COLO829 (cell line): ENCODE results near the gene TIA1.
"Not testable (repeated sequence)": the region's sequence is repeated elsewhere in the genome, so short reads cannot be mapped to it uniquely, and the experiment has no call there.

Source experiments
- DNase-seq: peaks from one replicate; pipeline ENCODE4 v3.0.0; 2012; ENCODE audit warnings: low spot score

TIA1 gene

DNA sequence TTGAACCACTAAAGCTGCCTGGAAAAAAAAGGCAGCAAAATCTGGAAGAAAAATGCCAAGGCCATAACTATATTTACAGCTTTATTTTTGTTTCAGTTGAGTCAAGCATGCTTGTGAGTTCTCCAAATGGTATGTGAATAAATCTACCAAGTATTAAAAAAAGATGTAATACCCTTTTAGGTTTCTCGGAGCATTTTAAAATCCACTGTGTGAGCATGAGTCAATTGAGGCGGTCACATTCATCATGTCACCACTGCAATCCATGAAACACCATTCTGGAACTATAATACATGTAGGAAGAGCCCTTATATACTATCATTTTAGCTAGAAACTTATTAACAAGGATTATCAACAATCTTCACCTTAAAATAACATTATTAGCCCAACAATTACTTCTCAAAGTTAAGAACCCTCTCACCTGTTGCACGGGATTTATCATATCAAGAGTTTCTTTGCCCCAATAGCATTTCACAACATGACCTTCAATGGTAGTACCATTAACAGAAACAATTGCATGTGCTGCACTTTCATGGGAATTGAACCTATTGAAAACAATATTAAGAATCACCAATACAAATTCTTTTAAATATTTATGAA, 33.4 kb downstream of the TIA1 start:
- no peak for DNase-seq

DNA sequence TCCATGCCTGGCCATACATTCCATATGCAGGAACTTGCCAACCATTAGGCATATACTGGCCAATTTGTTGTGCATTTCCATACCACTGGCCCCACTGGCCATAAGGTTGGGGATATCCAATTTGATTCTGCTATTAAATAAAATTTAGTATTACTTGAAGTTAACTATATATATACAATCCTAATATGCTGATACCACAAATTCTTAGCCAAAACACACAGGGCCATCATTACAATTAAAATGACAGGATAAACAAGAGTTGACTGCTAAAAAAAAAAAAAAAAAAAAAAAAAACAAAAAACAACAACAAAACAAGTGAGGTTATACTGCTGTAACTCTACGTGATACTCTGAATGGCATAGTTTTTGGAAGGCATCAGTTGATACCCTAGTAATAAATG, 34.1 kb downstream of the TIA1 start:
- no peak for DNase-seq

DNA sequence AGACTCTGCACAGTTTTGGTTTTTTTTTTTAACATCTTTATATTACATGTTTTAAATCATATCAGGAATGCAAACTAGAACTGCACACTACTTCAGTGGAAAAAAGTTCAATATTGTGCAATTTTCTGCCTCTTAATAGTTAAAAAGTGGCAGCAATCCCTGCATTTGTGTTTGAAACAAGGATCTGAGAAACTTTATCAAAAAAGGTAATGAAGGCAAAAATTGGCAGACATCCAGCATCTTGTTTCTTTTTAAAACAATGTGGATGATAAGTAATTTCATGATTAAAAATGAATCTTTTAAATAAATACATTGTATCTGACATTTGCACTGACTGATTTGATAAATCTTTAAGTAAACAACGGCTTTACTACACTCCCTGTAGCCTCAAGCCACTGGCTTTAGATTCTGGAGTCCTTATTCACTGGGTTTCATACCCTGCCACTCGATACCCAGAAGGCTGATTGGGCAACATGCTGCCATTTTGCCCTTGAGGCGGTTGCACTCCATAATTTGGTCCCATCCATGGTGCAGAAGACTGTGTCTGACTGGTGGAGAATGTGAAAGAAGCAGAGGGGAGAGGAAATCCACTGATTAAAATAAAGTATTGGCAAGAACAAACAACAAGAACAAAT, 36.0 kb downstream of the TIA1 start:
- DNase-seq = no peak

DNA sequence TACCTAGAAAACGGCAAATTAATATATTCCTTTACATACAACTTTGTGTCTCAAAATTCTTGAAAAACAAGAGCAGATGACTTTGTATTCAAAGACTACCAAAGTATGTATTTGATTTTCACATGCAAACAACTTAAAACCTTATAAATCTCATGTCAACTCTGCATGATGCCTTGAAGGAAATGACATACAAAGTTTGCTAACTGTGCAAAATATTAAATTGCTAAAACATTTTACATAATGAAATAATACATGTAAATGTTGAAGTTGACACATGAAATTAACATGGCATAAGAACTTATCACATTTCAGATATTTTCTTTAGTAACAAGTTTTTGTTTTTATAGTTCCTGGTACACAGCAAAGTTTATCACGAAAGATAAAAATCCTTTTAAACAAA, 36.8 kb downstream of the TIA1 start:
- no peak for DNase-seq

DNA sequence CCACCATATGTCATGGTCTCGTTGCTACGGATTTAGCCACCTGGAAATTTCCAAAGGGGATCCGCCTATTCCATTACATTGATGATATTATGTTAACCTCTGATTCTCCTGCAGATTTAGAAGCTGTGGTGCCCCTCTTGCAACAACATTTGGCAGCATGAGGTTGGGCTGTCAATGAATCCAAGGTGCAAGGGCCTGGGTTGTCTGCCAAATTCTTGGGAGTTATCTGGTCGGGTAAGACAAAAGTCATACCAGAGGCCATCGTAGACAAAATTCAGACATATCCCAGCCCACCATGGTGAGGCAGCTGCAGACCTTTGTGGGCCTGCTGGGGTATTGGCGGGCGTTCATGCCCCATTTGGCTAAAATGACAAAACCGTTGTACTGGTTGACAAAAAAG, 44.0 kb downstream of the TIA1 start:
- no peak for DNase-seq

DNA sequence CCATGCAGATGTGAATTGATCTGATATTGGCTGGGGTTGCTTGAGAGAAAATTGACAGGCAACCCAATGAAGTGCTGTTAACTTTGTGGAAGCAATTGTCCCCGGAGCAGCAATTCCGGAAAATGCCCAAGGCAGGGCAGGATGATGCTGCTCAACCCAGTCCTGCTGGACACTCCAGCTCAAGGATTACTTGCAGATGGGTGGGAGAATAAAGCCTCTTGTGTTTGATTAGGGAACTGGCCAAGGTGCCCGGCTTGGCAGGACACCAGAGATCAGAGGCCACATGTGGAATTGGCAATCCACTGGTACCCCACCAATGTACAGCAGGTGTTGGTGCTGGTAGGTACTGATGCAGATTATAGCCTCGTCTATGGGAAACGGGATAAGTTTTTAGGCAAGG, 45.3 kb downstream of the TIA1 start:
- no peak for DNase-seq

DNA sequence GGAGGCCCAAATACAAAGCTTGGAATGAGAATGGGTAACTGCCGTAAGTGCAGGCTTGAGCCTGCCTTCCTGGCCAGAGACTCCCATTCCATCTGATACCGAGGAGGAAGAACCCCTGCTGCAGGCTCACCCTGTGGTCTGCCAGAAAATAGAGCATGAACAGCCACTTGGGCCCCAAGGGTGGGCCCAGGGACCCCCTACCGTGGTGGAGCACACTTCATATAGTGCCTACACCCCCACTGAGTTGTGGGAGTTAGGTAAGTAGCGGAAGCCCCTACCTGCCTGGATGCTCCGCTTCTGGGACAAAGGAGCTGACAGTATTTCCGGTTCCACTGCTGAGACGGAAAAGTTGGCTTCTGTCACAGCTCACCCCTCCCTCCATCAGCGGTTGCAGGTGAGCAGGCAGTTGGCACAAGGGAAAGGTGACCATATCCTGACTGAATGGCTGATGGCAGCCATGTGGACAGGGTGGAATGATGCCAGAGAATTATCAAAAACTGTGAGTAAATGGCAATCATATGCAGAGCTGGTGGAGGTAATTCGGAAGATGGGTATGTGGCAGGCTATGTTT, 46.1 kb downstream of the TIA1 start:
- DNase-seq = no peak

DNA sequence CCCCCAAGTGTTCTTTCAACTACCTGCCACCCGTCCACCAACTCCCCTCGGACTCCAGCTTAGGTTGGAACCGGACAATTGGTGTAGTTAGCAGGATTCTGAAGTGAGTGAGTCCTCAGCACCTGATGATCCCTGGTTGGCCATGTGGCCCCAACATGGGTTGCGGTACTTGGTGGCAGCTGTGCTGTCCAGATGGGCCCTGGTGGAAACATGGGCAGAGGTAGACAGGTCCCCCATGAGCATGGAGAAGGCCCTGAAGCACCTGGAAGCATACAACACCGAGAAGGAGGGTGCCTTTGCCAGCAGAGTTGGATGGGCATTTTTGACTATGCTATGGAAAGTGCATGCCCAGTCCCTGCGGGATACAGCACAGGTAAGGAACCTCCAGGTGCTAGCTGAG, 46.6 kb downstream of the TIA1 start:
- DNase-seq = no peak

DNA sequence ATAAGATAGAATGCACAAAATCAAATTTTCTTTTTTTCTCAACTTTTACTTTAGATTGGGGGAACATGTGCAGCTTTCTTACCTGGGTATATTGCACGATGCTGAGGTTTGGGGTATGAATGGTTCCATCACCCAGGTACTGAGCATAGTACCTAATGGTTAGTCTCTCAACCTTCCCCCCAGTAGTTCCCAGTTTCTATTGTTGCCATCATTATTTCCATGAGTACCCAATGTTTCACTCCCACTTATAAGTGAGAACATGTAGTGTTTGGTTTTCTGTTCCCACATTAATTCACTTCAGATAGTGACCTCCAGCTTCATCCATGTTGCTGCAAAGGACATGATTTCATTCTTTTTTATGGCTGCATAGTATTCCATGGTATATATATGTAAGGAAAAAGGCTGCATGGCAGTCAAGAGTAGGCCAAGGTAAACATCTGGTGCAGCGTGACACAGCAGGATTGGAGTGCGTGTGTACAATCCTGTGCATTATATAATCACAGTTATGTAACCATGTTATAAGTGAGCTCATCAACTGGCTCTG, 47.1 kb downstream of the TIA1 start:
- DNase-seq = no peak

DNA sequence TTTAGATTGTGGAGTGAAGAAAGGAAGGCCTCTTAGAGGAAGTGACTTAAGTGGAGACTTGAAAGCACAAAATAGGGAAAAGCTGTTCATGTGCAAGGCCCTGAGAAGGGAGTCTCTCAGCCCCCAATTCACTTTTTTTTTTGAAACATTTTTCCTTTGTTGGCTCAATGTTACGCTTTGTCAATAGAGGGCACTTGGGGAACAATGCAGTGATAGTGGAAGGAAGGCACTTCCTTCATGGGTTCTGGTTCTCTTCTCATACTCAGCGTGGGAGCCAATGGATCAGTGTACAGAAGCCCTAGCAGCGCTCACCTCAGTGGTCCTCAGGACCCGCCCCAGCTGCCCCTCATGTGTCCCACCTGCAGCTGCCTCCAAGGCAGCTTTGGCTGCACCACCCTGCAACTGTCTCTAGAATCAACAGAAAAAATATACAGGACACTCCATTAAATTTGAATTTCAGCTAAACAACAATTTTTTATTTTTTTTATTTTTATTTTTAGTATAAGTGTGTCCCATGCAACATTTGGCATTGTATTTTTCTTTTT, 49.0 kb downstream of the TIA1 start:
- DNase-seq = no peak

DNA sequence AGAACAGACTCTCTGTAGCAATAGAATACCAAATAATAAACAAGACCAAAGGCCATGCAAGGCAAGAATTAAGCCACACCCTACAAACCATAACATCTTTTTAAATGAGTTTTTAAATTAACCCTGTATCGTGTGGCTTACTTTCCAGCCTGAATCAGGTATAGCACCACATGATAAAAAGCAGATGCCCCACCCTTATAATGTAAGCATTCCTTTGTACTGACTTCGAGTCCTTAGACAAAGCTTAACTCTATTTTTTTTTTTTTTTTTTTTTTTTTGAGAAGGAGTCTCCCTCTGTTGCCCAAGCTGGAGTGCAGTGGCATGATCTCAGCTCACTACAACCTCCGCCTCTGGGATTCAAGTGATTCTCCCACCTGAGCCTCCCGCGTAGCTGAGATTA, 55.9 kb downstream of the TIA1 start:
- no peak for DNase-seq

DNA sequence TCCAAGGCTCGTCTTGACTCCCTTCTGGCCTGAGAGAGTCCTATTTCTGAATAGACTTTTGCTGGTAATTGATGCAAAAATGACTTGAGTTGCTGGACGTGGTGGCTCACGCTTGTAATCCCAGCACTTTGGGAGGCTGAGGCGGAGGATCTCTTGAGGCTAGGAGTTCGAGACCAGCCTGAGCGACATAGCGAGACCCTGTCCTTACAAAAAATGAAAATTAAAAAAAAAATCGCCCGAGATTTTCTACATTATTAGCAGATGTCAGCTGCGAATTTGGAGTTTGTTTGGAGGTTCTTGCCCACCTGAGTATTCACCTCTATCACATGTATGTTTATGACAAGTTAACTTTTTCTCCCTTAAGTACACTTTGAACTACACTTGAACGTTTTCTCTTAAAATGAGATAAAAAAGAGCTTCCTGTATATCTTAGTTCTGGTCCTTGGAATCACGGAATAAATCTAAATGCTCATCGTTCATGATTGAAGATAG, 57.1 kb downstream of the TIA1 start:
- DNase-seq = no peak

DNA sequence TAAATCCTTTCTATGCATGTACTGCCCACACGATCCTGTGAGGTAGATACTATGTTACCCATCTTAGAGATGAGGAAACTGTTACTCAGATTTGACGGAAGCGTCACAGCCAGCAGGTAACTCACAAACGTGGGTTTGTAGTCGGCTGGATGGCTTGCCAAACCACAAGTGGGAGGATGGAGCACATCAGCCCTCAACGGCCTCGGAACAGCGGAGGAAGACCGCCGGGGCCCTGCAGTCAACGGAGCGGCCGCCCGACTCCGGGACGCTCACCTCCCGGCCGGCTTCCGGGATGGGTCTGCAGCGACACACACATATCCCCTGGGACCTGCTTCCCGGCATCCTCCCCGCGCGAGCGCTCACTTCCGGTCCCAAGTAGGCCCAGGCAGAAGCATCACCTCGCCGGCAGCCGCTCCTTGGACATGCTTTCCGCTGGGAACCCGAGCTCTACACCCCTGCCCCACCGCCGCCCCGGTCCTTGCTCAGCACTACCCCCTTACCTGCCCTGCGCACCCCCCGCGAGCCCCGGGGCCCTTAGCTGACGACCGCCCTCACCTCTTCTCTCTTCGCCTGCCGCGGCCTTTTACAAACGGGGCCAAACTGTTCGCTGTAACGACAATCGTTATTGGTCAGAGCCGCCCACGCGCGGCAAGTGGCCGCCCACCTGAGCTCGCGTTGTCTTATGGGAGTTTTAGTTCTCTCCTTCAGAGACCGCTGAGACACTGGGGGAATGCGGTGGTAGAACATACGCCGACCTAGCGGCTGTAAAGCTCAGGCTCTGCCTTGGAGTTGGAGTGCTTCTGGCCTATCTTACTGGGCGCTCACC, 57.8 kb downstream of the TIA1 start, which contains the start of gene C2orf42:
C2orf42 (minus strand) TSS at position 602 of the 826 bp plus-strand sequence. CDS start 9,034 bp downstream, outside the sequence.
- peak; percentile 99 for DNase-seq

DNA sequence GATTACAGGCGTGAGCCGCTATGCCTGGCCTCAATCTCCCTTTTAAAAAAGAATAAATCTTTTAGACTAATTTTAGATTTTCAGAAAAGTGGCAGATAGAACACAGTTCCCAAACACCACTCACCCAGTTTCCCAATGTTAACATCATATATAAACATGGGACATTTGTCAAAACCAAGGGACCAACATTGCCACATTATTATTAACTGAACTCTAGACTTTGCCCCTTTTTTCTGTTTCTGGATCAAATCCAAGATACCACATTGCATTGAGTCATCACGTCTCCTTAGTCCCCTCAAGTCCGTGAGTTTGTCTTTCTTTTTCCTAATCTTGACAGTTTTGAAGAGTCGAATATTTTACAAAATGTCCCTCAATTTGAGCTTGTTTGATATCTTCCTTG, 60.0 kb downstream of the TIA1 start:
- DNase-seq = no peak

DNA sequence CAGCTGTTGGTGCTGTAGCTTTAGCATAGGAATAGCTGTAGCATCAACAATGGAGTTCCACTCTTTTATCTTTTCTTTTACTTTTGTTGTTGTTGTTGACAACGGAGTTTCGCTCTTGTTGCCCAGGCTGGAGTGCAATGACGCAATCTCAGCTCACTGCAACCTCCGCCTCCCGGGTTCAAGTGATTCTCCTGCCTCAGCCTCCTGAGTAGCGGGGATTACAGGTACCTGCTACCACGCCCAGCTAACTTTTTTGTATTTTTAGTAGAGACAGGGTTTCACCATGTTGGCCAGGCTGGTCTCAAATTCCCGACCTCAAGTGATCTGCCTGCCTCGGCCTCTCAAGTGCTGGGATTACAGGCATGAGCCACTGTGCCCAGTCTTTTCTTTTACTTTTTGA, 61.3 kb downstream of the TIA1 start:
- not testable (repeated sequence) for DNase-seq

DNA sequence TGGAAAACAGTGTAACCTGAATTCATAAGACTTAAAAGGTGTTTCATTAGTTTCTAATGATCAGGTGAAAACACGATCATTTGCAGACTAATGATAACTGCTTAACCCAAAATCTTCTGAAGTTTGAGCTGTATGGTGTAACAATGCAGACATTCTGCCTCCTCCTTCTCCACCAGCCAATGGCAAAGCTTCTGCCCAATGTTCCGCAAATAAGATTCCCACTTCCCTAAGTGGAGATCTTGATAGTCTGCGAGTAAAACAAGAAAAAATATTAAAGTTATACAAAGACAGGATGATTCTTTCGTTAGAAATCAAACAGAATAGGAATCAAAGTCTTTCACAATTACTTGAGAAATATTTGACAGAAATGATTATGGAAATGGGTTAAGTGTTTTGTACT, 65.7 kb downstream of the TIA1 start:
- no peak for DNase-seq

DNA sequence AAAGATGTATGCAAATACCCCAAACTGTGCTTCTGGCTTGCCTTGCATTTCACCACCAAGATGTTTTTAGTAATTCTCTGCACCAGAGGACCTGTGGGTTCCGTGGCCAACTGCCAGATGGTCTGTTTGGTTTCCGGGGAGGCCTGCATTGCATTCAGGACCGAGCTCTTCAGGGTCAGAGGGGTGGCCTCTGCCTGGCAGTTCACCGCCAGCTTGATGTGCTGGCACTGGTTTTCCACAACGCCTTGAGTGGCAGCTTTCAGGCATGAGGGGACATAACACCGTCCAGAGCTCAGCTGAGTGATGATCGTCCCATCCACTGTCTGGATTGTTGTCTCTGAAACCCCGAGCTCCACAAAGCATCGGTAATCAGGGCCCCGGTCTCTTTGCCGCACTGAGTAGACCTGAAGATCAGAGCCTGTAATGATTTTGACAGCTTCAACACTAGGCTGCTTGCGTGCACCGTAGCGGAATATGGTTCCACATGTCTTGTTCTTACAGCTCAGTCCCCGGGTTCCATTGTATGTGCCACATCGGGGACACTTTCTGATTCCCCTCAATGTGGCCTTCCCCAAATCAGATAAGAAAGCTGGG, 67.0 kb downstream of the TIA1 start:
- DNase-seq = no peak

DNA sequence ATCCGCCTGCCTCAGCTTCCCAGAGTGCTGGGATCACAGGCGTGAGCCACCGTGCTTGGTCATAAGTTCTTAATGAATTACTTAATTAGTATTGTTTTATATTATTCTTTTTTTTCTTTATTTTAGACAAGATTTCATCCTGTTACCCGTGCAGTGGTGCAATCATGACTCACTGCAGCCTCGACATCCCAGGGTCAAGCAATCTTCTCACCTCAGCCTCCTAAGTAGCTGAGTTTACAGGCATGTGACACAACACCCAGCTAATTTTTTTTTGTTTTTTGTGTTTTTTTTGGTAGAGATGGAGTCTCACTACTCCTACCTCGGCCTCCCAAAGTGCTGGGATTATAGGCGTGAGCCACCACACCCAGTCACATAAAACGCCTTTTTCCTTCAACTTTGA, 74.9 kb downstream of the TIA1 start:
- no peak for DNase-seq

DNA sequence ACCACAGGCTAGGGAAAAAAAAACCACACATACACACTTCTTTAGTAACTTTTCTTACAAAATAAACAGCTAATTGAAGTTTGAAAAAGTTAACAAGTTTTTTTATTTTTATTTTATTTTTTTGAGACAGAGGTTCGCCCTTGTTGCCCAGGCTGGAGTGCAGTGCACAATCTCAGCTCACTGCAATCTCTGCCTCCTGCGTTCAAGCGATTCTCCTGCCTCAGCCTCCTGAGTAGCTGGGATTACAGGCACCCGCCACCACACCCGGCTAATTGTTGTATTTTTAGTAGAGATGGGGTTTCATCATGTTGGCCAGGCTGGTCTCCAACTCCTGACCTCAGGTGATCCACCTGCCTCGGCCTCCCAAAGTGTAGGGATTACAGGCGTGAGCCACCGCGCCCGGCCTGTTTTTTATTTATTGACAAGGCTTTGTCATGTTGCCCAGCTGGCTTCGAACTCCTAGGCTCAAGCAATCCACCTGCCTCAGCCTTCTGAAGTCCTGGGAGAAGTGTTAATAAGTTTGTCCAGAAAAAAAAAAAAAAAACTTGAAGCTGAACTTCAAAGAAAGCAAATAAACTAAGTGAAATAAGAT, 78.7 kb downstream of the TIA1 start:
- not testable (repeated sequence) for DNase-seq

DNA sequence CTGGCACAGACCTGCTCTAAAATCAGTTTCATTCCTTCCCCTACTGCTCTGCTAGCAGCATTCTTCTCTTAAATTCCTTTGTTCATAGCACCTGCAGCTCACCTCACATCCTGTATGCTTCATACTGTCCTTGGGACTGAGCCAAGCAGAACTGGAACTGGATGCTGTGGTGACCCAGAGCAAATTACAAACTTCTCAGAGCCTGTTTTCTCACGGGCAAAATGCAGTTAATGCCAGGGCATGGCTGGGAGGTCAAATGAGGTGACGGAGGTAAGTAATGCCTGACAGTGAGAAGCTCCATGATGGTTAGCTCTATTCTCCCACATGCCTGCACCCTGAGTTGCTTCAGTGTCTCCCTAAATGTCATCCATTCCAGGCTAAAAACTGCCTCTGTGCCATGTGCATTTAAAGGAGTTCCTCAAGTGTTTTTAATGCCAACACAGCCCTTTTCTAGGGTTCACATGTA, 87.3 kb downstream of the TIA1 start:
- no peak for DNase-seq

DNA sequence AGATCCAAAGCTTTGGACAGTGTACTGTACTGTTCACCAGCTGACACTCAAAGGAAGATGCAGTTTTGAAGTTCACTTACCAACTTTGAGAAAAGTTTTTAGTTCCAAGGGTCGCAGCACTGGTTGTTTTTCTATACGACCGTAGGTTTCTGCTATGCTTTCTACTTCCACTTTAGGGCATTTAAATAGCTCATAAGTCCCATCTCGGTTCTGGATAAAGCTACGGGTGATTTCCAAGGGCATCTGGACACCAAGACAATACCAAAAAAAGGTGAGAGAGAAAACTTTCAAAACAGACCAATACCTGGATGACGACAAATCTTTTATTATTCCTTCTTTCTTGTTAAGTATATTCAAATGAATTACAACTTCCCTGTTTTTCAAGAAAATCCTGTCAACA, 87.9 kb downstream of the TIA1 start:
- no peak for DNase-seq
